Stimulated activated CD4-positive, alpha-beta T cell treated with anti-CD3 and anti-CD28 coated beads, Interleukin-2, amount 100 ng/mL, for 4 hours (primary cell): ENCODE data around the gene TRMT13.

ENCODE experiments used
- DNase-seq: peaks from one replicate; pipeline ENCODE4 v3.0.0-alpha.2; 2020; ENCODE audit warnings: low read depth

TRMT13 gene, protein sequence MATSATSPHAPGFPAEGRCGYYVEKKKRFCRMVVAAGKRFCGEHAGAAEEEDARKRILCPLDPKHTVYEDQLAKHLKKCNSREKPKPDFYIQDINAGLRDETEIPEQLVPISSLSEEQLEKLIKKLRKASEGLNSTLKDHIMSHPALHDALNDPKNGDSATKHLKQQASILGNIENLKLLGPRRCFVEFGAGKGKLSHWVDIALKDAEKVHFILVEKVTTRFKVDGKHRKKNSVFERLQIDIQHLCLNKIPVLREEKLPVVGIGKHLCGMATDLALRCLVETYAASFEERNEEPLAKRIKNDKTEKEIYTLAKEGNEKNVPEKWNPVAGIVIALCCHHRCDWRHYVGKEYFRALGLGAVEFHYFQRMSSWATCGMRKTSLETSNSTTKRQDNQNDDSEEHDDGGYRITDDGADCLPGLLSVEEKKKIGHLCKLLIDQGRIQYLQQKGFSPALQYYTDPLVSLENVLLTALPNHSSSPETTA

GRCh38 chr1:100132566-100133477, at the start of gene TRMT13, which contains the start of gene SASS6:
Gene TRMT13 (plus strand): TSS chr1:100133163. CDS start chr1:100133169, 6 bp downstream.
Gene SASS6 (minus strand): TSS chr1:100132930. CDS start chr1:100132814, 116 bp downstream.
- peak; percentile 94 for DNase-seq

GRCh38 chr1:100087396-100087795, 45.6 kb upstream of the TRMT13 start:
- DNase-seq: no peak

- no peak for DNase-seq
Observed at GRCh38 chr1:100089082-100089481, 43.9 kb upstream of the TRMT13 start.

- no peak for DNase-seq
Observed at GRCh38 chr1:100090471-100090870, 42.5 kb upstream of the TRMT13 start.

DNA sequence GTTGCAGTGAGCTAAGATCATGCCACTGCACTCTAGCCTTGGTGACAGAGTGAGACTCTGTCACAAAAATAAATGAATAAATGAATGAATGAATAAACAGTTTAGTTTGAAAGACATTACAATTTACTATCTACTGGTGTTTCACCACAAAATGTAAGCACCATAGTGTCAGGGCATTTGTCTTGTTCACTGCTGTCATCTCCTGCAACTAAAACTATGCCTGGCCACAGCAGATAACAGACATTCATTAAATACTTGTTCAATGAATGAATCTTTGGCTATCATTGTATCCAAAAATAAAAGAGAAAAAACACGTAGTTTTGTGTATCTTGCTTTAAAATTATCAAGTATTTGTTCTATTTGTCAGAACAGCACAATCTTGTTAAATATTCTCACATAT, 32.8 kb upstream of the TRMT13 start:
- DNase-seq: no peak

- no peak for DNase-seq
Observed at GRCh38 chr1:100101564-100101963, 31.4 kb upstream of the TRMT13 start.

DNA sequence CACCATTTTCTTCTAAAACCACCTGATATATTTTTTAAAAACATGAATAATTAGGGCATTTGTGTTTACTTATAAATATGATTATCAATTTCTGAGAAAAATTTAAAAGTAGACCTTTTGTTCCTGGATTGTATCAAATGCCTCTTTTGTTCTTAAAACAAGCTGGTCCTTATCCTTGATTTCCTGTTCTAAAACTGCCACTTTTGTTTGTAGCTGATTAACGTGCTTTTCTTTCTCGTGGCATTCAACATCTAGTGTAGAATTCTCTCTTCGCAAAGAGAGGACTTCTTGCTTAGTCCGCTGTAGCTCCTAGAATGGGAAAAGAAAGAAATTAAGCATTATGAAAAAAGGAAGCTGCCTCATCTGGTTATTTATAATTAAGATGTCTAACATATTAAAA, 25.3 kb upstream of the TRMT13 start:
- DNase-seq: no peak

GRCh38 chr1:100109554-100110066, 23.4 kb upstream of the TRMT13 start:
- no peak for DNase-seq

DNA sequence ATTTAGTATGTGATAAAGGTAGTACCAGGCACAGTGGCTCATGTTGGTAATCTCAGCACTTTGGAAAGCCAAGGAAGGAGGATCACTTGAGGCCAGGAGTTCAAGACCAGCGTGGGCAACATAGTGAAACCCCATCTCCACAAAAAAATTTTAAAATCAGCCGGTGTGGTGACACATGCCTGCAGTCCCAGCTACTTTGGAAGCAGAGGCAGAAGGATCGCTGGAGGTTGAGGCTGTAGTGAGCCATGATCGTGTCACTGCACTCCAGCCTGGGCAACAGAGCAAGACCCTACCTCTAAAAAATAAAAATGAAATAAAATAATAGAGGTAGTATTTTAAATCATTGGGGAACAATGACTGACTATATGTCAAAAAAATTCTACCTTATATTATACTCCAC, 17.4 kb upstream of the TRMT13 start:
- no peak for DNase-seq

DNA sequence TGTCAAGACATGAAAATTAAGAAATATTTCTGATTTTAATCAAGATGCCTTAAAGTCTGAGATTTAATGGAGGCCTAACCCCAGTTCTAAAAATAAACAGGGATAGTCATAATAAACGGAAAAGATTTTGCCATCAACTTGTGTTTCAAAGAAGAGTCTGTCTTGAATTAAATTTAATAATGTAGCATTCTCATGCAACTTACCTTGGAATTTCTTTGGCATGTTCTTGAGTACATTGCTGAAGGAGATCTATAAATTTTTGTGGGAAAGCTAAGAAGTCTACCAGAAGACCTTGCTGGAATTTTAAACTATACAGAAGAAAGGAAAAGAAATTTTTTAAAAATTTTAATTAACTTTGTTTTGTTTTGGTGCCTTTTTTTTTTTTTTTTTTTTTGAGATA, 10.8 kb upstream of the TRMT13 start:
- no peak for DNase-seq

- DNase-seq: no peak
Observed at GRCh38 chr1:100127226-100127625, 5.7 kb upstream of the TRMT13 start.

DNA sequence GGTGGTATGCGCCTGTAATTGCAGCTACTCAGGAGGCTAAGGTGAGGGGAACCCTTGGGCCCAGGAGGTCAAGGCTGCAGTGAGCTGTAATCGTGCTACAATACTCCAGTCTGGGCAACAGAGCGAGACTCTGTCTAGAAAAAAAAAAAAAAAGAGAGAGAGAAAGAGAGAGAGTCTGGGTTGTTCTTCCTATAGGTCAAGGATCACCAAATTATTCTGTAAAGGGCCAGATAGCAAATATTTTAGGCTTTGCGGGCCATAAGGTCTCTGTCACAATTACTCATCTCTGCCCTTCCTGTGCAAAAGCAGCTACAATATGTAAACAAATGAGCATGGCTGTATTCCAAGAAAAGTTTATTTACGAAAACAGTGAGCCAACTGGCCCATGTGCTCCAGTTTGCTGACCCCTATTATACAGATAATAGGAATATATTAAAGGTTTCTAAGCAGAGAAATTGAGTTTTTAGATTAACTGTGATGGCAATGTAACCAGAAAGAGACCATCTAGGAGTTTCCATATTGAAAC, 2.3 kb upstream of the TRMT13 start:
- no peak for DNase-seq

DNA sequence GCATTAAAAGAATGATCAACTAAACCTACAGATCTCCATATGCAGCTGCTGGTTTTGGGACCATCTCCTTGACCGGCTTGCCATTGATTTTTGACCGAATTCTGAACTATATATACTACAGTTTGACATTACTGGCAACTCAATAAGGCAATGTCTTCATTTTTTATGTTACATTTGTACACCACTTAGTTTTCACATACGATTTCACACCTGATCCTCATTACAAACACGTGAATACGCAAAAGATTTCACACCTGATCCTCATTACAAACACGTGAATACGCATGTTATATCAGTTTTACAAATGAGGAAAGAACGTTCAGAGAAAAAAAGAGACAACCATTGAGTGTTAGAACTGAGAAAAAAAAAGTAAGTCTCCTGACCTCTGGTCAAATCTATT, 1.3 kb upstream of the TRMT13 start:
- DNase-seq: no peak

GRCh38 chr1:100134872-100135271, 1.9 kb downstream of the TRMT13 start:
- DNase-seq: no peak

DNA sequence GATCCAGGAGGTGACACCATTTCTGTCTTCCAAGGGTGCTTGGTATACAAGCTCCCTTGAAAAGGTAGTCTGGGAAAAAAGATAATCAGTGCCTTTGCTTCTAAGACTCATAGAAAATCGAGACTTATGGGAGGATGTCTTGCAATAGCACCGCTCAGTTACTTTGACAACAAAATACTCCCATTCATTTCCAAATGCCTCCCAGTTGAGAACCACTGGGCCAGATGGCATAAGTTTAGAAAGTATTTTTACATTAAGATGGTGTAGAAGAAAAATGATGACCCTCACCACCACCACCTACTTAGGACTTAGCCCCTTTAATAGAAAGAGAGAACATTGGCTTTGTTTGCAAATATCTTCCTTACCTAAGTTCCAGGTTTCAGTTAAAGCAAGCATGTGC, 4.6 kb downstream of the TRMT13 start:
- no peak for DNase-seq

- no peak for DNase-seq
Observed at GRCh38 chr1:100141192-100141591, 8.2 kb downstream of the TRMT13 start.

- DNase-seq: no peak
Observed at GRCh38 chr1:100142343-100142742, 9.4 kb downstream of the TRMT13 start.

- no peak for DNase-seq
Observed at GRCh38 chr1:100145116-100145515, 12.2 kb downstream of the TRMT13 start.

GRCh38 chr1:100146958-100147357, 14.0 kb downstream of the TRMT13 start:
- no peak for DNase-seq

DNA sequence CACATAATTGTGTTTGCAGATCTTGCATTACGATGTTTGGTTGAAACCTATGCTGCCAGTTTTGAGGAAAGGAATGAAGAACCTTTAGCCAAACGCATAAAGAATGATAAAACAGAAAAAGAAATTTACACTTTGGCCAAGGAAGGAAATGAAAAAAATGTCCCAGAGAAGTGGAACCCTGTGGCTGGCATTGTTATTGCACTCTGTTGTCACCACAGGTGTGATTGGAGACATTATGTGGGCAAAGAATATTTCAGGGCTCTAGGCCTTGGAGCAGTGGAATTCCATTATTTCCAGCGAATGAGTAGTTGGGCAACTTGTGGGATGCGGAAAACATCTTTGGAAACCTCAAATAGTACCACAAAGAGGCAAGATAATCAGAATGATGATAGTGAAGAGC, 14.9 kb downstream of the TRMT13 start:
- DNase-seq: no peak

DNA sequence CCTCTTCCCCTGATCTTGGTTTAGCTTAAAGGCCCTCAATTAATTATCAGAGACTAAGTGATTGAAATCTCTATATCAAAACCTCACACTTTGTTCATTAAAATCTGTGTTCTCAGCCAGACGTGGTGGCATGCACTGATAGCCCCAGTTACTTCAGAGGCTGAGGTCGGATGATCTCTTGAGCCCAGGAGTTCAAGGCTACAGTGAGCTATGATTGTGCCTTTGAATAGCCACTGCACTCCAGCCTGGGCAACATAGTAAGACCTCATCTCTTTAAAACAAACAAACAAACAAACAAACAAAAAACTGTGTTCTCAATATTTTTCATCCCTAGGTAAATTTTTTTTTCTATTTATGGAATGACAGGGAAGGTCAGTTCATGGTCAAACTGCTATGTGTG, 18.7 kb downstream of the TRMT13 start:
- DNase-seq: no peak

- no peak for DNase-seq
Observed at GRCh38 chr1:100152271-100152670, 19.3 kb downstream of the TRMT13 start.
